GM18907 (cell line): ENCODE data around the gene RPL22L1.
"Not testable (repeated sequence)": the region's sequence is repeated elsewhere in the genome, so short reads cannot be mapped to it uniquely, and the experiment has no call there.

ENCODE experiments used
- ATAC-seq: cut with Tn5 transposase; IDR thresholded peaks from one replicate; pipeline ENCODE4 v1.9.1; 2021; ENCODE audit warnings: mild to moderate bottlenecking, moderate library complexity; ENCODE audit not compliant: unreplicated experiment

RPL22L1 gene

DNA sequence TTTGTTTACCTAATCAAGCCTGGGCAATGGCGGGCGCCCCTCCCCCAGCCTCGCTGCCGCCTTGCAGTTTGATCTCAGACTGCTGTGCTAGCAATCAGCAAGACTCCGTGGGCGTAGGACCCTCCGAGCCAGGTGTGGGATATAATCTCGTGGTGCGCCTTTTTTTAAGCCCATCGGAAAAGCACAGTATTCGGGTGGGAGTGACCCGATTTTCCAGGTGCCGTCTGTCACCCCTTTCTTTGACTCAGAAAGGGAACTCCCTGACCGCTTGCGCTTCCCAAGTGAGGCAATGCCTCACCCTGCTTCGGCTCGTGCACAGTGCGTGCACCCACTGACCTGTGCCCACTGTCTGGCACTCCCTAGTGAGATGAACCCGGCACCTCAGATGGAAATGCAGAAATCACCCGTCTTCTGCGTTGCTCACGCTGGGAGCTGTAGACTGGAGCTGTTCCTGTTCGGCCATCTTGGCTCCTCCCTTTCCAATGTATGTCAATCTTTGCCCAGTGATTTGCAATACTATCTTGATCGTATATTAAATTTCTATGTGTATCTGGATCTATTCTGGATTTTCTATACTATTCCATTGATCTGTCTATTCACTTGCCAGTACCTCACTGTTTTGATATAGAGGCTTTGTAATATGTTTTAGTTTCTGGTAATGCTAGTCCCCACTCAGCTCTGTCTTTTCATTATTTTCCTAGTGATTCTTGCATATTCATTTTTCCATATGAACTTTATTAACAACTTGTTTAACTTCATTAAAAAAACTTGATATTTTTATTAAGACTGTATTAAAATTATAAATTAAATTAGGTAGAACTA, 14.3 kb upstream of the RPL22L1 start:
- not testable (repeated sequence) for ATAC-seq

DNA sequence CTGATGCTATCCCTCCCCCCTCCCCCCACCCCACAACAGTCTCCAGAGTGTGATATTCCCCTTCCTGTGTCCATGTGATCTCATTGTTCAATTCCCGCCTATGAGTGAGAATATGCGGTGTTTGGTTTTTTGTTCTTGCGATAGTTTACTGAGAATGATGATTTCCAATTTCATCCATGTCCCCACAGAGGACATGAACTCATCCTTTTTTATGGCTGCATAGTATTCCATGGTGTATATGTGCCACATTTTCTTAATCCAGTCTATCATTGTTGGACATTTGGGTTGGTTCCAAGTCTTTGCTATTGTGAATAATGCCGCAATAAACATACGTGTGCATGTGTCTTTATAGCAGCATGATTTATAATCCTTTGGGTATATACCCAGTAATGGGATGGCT, 8.7 kb upstream of the RPL22L1 start:
- ATAC-seq: not testable (repeated sequence)

DNA sequence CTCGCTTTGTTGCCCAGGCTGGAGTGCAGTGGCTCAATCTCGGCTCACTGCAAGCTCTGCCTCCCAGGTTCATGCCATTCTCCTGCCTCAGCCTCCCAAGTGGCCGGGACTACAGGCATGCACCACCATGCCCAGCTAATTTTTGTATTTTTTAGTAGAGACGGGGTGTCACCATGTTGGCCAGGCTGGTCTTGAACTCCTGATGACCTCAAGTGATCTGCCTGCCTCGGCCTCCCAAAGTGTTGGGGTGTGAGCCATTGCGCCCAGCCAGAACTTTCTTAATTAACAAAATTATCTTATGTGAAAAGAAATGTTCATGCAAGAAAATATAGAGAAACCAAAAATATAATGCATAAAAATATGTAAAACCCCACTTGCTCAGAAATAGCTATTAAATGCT, 7.3 kb upstream of the RPL22L1 start:
- not testable (repeated sequence) for ATAC-seq

DNA sequence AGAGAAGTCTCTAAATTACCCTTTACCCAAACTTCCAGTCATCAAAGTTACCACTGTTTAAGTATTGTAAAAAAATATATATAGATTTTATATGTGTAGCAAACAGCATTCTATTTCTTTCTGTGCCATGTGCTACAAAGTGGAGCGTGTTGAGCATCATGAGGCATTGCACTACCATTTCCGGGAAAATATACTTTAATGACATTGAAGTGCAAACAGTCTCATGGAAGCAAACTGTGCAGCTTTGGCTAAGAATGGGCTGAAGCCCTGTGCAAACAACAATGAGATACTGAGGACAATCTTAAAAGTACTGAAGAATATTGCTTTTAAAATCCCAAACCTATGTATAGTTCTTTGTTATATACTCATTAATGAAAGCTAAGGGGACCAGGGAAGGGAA, 6.5 kb upstream of the RPL22L1 start:
- ATAC-seq: no peak

DNA sequence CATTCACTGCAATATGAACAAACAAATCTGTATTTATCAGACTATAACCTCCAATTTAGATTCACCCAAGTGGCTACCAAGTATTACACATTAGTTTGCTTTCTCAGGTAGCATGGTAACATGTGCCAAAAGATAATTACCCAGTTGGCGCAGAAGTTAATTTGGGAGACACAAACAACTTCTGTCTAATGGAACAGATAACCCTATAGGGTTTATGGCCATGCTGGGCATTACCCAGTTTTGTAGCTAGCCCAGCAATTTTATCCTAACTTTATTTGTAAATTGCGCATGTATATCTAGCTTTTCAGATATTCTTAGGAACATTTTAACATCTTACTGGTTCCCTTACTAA, 780 bp downstream of the RPL22L1 start:
- no peak for ATAC-seq

DNA sequence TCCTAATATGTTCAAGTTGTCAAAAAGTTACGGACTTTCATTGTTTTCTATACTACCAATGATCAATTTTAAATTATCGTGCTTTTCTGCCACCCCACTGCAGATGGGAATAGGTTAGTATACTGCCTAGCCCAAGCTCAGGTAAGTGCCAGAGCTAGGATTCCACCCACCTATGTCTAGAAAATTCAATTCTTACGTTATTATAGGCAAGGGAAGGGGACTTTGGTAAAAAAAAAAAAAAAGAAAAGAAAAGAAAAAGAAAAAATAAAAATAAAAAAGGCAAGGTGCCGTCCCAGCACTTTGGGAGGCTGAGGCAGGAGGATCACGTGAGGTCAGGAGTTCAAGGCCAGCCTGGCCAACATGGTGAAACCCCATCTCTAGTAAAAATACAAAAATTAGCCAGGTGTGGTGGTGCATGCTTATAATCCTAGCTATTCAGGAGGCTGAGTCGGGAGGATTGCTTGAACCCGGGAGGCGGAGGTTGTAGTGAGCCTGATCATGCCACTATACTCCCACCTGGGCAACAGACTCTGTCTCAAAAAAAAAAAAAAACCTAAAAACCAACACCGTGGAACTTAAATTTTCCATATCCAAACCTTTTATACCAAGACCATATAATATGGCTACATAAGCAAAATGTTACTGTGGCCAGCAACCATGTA, 1.3 kb downstream of the RPL22L1 start:
- ATAC-seq: no peak

DNA sequence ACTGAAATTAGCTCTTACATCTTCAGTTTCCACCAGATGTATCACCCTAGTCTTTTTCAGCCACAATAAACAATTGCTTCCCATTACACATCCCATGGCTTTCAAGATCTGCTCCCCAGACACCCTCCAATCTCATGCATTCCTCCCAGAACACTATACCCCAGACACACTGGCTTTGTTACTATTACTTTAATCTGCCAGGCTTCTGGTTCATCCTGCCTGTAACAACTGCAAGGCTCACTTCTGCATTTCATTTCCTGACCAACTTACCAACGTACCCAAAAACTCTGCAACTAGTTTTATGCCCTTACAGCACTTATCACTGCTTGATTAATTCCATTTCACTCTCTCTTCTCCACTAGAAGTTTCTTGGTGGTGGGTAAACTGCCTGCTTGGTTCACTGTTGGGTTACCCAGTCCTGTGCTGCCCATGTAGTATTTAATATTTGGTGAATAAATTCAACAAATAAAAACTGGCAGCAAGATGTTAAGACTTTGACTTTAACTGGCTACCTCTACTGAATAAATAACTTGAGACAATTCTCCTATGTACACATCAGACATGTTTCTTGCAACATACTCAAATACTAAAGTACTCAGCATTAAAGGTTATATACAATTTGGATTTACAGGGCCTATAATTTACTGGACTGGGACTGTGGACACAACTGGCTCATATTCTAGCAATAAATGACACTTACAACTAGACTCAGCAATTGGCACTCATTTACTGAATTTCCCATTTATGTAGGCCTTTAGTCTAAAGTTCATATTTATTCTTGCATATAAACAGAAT, 2.7 kb downstream of the RPL22L1 start:
- peak; percentile 34 for ATAC-seq

DNA sequence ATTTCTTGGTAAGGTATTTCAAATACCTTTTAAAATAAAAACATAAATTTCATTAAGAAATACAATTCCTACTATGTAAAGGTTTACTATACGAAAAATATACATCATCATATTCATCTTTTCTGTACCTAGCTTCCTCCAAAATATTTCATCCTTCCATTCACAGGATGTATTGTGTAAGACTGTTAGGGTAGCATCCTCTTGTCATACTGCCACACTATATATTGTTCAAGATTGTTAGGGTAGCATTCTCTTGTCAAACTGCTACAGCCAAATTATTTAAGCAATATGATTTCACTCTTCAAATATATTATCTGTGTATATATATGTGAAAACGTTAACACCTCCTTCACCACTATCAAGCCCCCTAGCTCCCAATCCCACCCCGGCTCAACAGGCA, 3.5 kb downstream of the RPL22L1 start:
- ATAC-seq: no peak

DNA sequence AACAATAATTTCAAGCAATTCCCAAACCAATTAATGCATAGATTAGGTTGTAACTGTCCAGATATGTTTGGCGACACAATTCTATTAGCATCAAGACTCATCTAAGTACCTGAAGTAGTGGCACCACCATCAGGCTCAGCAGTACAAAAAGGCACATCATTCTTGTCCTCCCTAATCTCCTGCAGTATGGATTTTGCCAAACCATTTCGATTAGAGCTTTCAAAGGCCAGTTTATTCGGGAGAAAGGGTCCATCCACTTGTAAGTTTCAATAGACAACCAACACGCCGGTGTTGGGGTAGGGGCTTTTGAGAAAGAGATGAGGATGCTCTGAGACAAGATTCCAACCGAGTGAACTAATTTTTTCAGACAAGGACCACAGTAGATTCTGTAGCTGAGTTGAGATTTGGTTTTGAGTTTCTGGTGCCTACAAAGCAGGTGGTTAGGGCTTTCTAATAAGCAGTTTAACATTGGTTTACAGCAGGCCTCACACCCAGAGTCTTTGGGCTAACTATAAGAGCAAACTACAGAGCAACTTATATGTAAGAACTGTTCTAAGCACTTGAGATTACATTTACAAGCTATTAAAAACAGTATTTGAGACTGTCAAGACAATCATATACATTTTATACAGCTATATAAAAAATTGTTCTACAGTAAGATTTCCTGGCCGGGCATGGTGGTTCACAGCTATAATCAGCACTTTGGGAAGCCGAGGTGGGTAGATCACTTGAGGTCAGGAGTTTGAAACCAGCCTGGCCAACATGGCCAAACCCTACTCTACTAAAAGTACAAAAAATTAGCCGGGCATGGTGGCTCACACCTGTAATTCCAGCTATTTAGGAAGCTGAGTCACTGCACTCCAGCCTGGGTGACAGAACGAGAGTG, 4.5 kb downstream of the RPL22L1 start:
- no peak for ATAC-seq

DNA sequence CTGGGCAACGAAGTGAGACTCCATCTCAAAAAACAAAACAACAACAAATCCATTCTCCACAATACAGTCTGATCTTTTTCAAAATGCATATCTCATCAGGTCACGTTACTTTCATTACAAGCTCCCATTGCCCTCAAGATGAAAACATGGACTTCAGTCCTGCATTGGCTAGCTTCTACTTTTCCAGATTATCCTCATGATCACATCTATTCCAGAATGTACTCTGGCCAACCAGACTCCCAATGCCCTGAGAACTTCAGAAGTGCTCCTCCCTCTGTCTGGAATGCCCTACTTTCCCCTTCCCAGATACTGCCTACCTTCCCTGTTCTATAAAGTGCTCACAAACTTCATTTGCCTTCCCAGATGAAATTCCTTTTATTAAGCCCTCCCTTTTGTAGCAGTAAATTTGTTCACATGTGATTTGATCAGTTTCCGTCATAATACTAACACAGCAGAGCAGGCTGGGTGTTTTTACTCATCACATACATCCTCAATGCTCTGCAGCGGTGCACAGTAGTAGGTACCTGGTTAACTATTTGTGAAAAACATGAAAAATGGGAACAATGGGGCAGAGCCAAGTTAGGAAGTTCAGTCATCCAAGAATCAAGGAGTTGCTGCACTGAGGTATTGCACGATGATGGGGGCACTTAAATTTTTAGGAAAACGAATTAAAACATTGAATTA, 5.3 kb downstream of the RPL22L1 start:
- no peak for ATAC-seq

DNA sequence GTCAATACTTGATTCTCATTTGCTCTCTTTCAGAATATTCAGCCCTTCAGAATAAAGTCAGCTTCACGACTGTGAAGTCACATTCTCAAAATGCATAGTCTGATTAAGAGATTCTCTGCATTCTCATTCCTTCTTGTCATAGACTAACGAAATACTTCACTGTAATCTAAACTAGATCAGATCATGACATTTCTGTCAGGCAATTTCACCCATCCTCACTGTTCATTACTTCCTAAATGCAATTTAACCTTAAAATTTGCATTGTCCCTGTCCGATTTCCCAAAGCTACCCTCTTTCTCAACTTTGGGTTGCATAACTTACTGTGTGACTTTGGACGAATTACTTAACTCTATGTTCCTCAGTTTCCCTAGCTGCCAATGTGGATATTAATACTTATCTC, 6.2 kb downstream of the RPL22L1 start:
- no peak for ATAC-seq

DNA sequence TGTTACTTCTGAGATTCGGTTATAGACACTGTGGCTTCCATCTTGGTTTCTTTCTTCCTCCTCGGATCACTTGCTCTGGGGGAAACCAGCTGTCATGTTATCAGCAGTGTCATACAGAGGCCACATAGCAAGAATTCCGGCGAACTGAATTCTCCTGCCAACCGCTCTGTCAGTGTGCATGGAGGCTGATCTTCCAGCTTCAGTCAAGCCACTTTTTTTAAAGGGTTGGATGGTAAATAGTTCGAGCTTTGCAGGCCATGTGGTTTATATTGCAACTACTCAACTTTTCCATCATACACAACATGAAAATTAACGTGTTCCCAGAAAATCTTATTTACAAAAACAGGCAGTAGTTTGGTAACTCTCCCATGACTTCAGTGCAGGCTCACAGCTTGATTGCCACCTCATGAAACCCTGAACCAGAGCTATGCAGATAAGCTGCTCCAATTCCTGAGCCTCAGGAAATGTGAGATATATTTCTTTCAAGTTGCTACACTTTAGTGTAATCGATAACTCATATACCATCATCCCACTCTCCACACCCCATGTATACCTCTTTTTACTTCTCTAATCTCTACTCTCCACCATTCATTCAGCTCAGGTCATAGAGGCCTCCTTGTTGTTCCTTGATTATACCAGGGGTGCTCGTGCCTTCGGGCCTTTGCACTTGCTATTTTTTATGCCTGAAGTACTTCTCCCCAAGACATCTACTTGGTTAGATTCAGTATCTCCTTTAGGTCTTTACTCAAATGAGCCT, 7.2 kb downstream of the RPL22L1 start:
- no peak for ATAC-seq

DNA sequence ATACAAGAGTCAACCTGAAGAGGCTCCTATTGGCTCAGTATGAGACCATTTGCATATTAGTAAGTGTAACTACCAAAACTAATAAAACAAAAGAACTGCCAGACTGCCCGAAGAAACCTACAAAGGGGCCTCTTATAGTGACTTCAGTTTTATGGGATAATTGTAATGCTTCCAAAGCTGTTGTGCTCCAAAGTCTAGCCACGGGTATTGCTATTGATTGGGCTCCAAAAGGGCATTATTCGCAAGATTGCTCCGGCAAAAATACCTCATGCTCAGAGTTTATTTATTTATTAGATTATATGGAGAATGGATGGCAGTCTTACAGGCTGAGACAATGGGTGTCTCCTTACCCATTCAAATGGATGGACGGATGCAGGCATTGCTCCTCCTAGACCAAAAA, 11.4 kb downstream of the RPL22L1 start:
- ATAC-seq: no peak

DNA sequence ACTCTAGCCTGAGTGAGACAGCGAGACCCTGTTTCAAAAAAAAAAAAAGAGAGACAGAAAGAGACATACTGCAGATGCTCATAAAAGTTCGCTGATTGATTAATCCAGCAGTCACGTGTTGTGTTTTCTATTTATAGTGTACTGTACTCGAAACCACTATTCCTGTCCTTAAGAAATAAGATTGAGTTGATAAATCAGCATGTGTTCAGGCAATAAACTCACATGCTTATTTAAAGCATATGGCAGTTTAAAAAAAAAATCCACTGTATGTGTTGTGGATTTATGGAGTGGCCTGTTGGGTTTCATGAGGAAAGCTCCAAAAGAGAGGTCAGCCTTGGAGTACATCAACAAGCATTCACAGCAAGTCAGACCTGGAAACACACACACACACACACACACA, 17.7 kb downstream of the RPL22L1 start:
- no peak for ATAC-seq

DNA sequence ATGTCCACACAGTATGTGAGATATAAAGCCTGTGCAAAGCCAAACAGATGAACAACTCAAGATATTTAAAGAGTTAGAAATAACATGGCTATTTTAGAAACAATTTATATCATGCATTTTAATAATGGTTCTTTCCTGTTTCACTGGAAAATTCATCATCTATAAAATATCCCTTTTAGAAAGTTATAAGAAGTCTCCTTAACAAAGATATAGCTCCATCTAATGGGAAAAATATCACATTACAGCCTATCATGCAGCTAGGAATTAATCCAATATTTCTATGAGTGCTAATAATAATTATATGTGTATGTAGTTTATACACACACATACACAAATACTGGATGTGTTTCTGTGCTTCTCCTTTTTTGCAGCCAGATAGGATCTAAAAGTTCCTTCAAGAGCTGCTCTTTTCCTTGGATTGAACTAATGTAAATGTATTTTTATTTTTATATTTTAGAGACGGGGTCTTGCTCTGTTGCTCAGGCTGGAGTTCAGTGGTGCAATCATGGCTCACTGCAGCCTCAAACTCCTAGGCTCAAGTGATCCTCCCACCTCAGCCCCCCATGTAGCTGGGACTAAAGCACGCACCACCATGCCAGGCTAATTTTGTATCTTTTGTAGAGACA, 21.6 kb downstream of the RPL22L1 start:
- ATAC-seq: no peak

DNA sequence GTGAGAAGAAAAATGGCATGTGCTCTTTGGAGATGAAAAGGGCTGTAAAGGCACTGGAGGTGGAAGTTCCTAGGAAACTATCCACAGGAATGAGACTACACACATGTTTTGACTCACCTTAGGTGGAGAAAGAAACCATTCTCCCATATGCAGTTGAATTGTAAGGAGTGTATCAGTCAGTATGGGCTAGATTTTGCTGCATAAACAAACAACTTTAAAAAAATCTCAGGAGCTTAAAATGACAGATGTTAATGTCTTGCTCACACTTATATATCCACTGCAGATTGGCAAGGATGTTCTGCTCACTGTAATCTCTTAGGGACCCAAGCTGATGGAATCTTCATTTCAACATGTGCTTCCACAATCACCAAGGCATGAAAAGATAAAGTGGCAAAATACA, 25.6 kb downstream of the RPL22L1 start:
- no peak for ATAC-seq

DNA sequence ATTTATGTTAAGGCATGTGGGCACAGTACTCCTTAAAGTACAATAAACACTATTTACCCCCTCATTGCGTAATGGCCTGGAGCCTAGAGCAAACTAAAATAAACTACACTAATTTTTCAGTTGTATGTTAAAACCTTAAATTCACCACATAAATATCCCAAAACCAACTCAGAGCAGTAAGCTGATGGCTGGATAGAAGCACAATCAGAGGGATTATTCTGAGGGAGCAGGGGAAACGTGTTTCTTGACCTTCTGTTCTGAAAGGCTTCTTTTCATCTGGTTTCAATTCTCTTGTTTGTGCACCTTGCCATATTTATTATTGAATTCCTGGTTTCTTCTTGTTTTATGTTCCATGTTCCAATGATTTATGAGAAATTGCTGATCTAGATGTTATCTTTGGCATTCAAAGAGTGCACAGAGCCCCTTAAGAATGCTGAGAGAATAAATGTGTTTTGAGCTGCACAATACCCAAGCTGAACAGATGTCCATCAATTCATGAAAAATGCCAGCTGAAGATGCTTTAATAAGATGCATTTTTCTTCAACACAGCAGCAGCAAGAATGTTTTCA, 29.6 kb downstream of the RPL22L1 start:
- no peak for ATAC-seq

DNA sequence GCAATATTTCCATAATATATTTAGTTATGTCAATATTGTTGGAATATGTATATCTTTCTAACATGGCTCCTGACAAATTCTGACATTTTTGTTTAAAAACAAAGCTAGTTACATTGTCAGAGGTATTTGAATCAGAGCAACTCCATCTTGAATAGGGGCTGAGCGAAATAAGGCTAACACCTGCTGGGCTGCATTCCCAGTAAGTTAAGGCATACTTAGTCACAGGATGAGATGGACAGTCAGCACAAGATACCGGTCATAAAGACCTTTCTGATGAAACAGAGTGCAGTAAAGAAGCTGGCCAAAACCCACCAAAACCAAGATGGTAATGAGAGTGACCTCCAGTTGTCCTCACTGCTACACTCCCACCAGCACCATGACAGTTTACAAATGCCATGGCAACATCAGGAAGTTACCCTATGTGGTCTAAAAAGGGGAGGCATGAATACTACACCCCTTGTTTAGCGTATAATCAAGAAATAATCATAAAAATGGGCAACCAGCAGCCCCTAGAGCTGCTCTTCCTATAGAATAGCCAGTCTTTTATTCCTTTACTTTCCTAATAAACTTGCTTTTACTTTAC, 30.4 kb downstream of the RPL22L1 start:
- ATAC-seq: no peak
